IMR-90 (cell line): ENCODE data around the gene NNAT. TPM values are rescaled to one million over a fixed set of nuclear protein-coding genes. Genes with fewer than 3 reads are reported as not detected.

Experiments used
- ATAC-seq: fragments of 200-7000 bp; cut with Tn5 transposase; 2 replicates; pipeline ENCODE4 v1.9.1; 2020; ENCODE audit warnings: low read depth, mild to moderate bottlenecking, moderate library complexity
- BruUV-seq: library from RNA; stranded (reverse); fragments of 400-500 nt; replicated peaks from 2 replicates; lab custom pipeline; 2021; lab: Mats Ljungman, UMichigan
- CTCF ChIA-PET: fragments of 300-600 bp; formaldehyde crosslinking; extraction: SDS; loops from one replicate; lab custom pipeline; 2021; ENCODE audit warnings: antibody characterized with exemption; lab: Yijun Ruan, JAX
- POLR2A ChIA-PET: fragments of 300-600 bp; sonication (Branson Sonifier 250); formaldehyde crosslinking; loops from one replicate; lab custom pipeline; 2022; ENCODE audit warnings: antibody characterized with exemption; ENCODE audit not compliant: unreplicated experiment; lab: Charles Lee
- DNase-seq: peaks from one replicate; pipeline ENCODE4 v3.0.0; 2013
- H2AFZ ChIP-seq: replicated peaks from 2 replicates; pipeline ENCODE3; 2013; ENCODE audit warnings: low read length, mild to moderate bottlenecking; ENCODE audit not compliant: poor library complexity
- H2AK5ac ChIP-seq: 2 replicates; pipeline ENCODE4 v1.6.1; 2013; ENCODE audit warnings: low read depth, low read length, inconsistent platforms
- H2AK9ac ChIP-seq: replicated peaks from 2 replicates; pipeline ENCODE3; 2013; ENCODE audit warnings: mild to moderate bottlenecking, low read depth, low read length, moderate library complexity; ENCODE audit not compliant: poor library complexity
- H2BK120ac ChIP-seq: 2 replicates; pipeline ENCODE4 v1.6.1; 2013; ENCODE audit warnings: low read depth, low read length, inconsistent platforms
- H2BK15ac ChIP-seq: 3 replicates; pipeline ENCODE4 v1.6.1; 2013; ENCODE audit warnings: low read depth, low read length, inconsistent platforms
- H2BK20ac ChIP-seq: 2 replicates; pipeline ENCODE4 v1.6.1; 2013; ENCODE audit warnings: low read depth, mild to moderate bottlenecking, inconsistent platforms, low read length, moderate library complexity
- H2BK5ac ChIP-seq: 2 replicates; pipeline ENCODE4 v1.6.1; 2013; ENCODE audit warnings: mild to moderate bottlenecking, low read depth, low read length, inconsistent platforms; ENCODE audit not compliant: poor library complexity, severe bottlenecking
- H3K14ac ChIP-seq: replicated peaks from 2 replicates; pipeline ENCODE4 v1.6.1; 2013; ENCODE audit warnings: low read depth, low read length, inconsistent platforms
- H3K18ac ChIP-seq: 2 replicates; pipeline ENCODE4 v1.6.1; 2013; ENCODE audit warnings: low read depth, low read length, control low read depth
- H3K23ac ChIP-seq: 2 replicates; pipeline ENCODE4 v1.6.1; 2013; ENCODE audit warnings: low read depth, low read length, inconsistent platforms
- H3K27ac ChIP-seq: 2 replicates; pipeline ENCODE4 v1.5.1; 2013; ENCODE audit warnings: mild to moderate bottlenecking, control low read depth, low read length; ENCODE audit not compliant: insufficient read depth
- H3K27me3 ChIP-seq: 2 replicates; pipeline ENCODE4 v1.6.1; 2013; ENCODE audit warnings: low read length; ENCODE audit not compliant: control insufficient read depth, insufficient read depth
- H3K36me3 ChIP-seq: 2 replicates; pipeline ENCODE4 v1.6.1; 2013; ENCODE audit warnings: low read length, mixed read lengths; ENCODE audit not compliant: control insufficient read depth, insufficient read depth
- H3K4ac ChIP-seq: 2 replicates; pipeline ENCODE4 v1.6.1; 2013; ENCODE audit warnings: low read depth, low read length, inconsistent platforms
- H3K4me1 ChIP-seq: 2 replicates; pipeline ENCODE4 v1.6.1; 2013; ENCODE audit warnings: low read length, mixed read lengths; ENCODE audit not compliant: control insufficient read depth, insufficient read depth
- H3K4me2 ChIP-seq: 2 replicates; pipeline ENCODE4 v1.6.1; 2013; ENCODE audit warnings: low read depth, mild to moderate bottlenecking, control low read depth, low read length, moderate library complexity
- H3K4me3 ChIP-seq: 2 replicates; pipeline ENCODE4 v1.5.1; 2013; ENCODE audit warnings: low read depth, mild to moderate bottlenecking, control low read depth, low read length, moderate library complexity; ENCODE audit not compliant: insufficient read depth
- H3K56ac ChIP-seq: 2 replicates; pipeline ENCODE4 v1.6.1; 2013; ENCODE audit warnings: low read length, inconsistent platforms; ENCODE audit not compliant: insufficient read depth; ENCODE audit errors: extremely low read depth
- H3K79me1 ChIP-seq, 2 experiments: 2 replicates each; pipeline ENCODE4 v1.6.1; 2013; ENCODE audit warnings: low read length in 2 of 2, inconsistent platforms in 1 of 2, low read depth in 1 of 2
- H3K9ac ChIP-seq: 2 replicates; pipeline ENCODE4 v1.6.1; 2013; ENCODE audit warnings: low read depth, low read length, control low read depth
- H3K9me1 ChIP-seq: 2 replicates; pipeline ENCODE4 v1.6.1; 2013; ENCODE audit warnings: low read length, inconsistent platforms; ENCODE audit not compliant: insufficient read depth
- H3K9me3 ChIP-seq: 2 replicates; pipeline ENCODE4 v1.6.1; 2013; ENCODE audit warnings: low read length; ENCODE audit not compliant: control insufficient read depth, insufficient read depth
- H4K20me1 ChIP-seq: 2 replicates; pipeline ENCODE4 v1.6.1; 2013; ENCODE audit warnings: low read length, inconsistent platforms; ENCODE audit not compliant: insufficient read depth
- H4K5ac ChIP-seq: 2 replicates; pipeline ENCODE4 v1.6.1; 2013; ENCODE audit warnings: mild to moderate bottlenecking, low read depth, low read length, control low read depth
- H4K8ac ChIP-seq, 2 experiments: 2 replicates each; pipeline ENCODE4 v1.6.1; 2013; ENCODE audit warnings: low read depth in 2 of 2, low read length in 2 of 2, control low read depth in 1 of 2, inconsistent platforms in 1 of 2
- H4K91ac ChIP-seq: 2 replicates; pipeline ENCODE4 v1.6.1; 2013; ENCODE audit warnings: low read depth, low read length, inconsistent platforms; ENCODE audit not compliant: insufficient read depth
- BHLHE40 ChIP-seq: fragments of 150-350 bp; IDR thresholded peaks from 2 replicates; pipeline ENCODE4 v1.6.1; 2016; ENCODE audit warnings: mild to moderate bottlenecking, low read depth, low read length
- CEBPB ChIP-seq: IDR thresholded peaks from 2 replicates; pipeline ENCODE4 v1.6.1; 2012; ENCODE audit warnings: low read depth, low read length, improper control_type of control experiment
- CHD1 ChIP-seq: IDR thresholded peaks from 2 replicates; pipeline ENCODE4 v1.6.1; 2012; ENCODE audit warnings: low read depth, low read length, improper control_type of control experiment
- MAFK ChIP-seq: IDR thresholded peaks from 2 replicates; pipeline ENCODE4 v1.6.1; 2012; ENCODE audit warnings: low read depth, low read length, improper control_type of control experiment
- MAZ ChIP-seq: IDR thresholded peaks from 2 replicates; pipeline ENCODE4 v1.6.1; 2012; ENCODE audit warnings: low read depth, mild to moderate bottlenecking, low read length, improper control_type of control experiment, moderate library complexity, borderline replicate concordance
- MXI1 ChIP-seq: IDR thresholded peaks from 2 replicates; pipeline ENCODE4 v1.6.1; 2012; ENCODE audit warnings: low read depth, mild to moderate bottlenecking, low read length, moderate library complexity, borderline replicate concordance
- NFE2L2 ChIP-seq: fragments of 150-350 bp; IDR thresholded peaks from 2 replicates; pipeline ENCODE4 v1.6.1; 2016; ENCODE audit warnings: low read depth, mild to moderate bottlenecking, low read length
- POLR2A ChIP-seq: IDR thresholded peaks from 2 replicates; pipeline ENCODE4 v1.6.1; 2012; ENCODE audit warnings: mild to moderate bottlenecking, low read depth, low read length
- RAD21 ChIP-seq: IDR thresholded peaks from 2 replicates; pipeline ENCODE4 v1.6.1; 2012; ENCODE audit warnings: low read length, improper control_type of control experiment
- RCOR1 ChIP-seq: IDR thresholded peaks from 2 replicates; pipeline ENCODE4 v1.6.1; 2012; ENCODE audit warnings: mild to moderate bottlenecking, low read length, improper control_type of control experiment; ENCODE audit not compliant: insufficient replicate concordance
- RFX5 ChIP-seq: IDR thresholded peaks from 2 replicates; pipeline ENCODE4 v1.8.0; 2012; ENCODE audit warnings: low read depth, mild to moderate bottlenecking, low read length, moderate library complexity
- SMC3 ChIP-seq: fragments of 150-350 bp; IDR thresholded peaks from 2 replicates; pipeline ENCODE4 v1.6.1; 2016; ENCODE audit warnings: low read depth, mild to moderate bottlenecking, antibody characterized with exemption, low read length, moderate library complexity
- WGBS, 2 experiments: methylation state at CpG; one replicate each; pipeline versions ENCODE4 v1.1.5 to v1.1.7; 2013; ENCODE audit warnings: missing lambda C conversion rate in 2 of 2; ENCODE audit not compliant: insufficient read length in 1 of 2; ENCODE audit errors: extremely low coverage in 2 of 2; 5-methylcytosine and 5-hydroxymethylcytosine counted together
- dilution Hi-C: fragments of 300-500 bp; cut with HindIII; formaldehyde crosslinking; loops from one replicate; pipeline ENCODE4 v1.14.3; 2018; ENCODE audit warnings: low sequenced_read_pairs; ENCODE audit not compliant: unreplicated experiment
- in situ Hi-C: fragments of 300-500 bp; cut with MboI; formaldehyde crosslinking; loops from 3 replicates; pipeline ENCODE4 v1.14.3; 2019; ENCODE audit warnings: low sequenced_read_pairs, inconsistent platforms, mixed read lengths
- intact Hi-C: fragments of 100-400 bp; cut with micrococcal nuclease; formaldehyde crosslinking; loops from 2 replicates; pipeline ENCODE4 v1.10.0; 2022
- polyA plus RNA-seq, 3 experiments: library from polyadenylated mRNA; depleted of rRNA; stranded (reverse); fragments of >200 nt; gene quantifications; 2 replicates each; pipeline ENCODE4 v1.2.3, GENCODE V29; 2012; ENCODE audit warnings: low replicate concordance in 1 of 3
- total RNA-seq: library from RNA; depleted of rRNA; stranded (reverse); fragments of >200 nt; gene quantifications from 2 replicates; pipeline ENCODE4 v1.2.3, GENCODE V29; 2012
- TF ChIP-seq, protein P1 (sequence below): conservative IDR thresholded peaks from 2 replicates; pipeline ENCODE4 v1.5.1; 2012; ENCODE audit warnings: mild to moderate bottlenecking, low read depth, low read length, improper control_type of control experiment
- TF ChIP-seq, protein P2 (sequence below): fragments of 150-350 bp; IDR thresholded peaks from 2 replicates; pipeline ENCODE4 v1.6.1; 2016; ENCODE audit warnings: low read depth, mild to moderate bottlenecking, low read length, moderate library complexity, borderline replicate concordance

Gene NNAT
- total and polyA plus RNA-seq, 2 of the 4 experiments (the other 2 are of a cell fraction) = 2.0 to 6.5 TPM

DNA sequence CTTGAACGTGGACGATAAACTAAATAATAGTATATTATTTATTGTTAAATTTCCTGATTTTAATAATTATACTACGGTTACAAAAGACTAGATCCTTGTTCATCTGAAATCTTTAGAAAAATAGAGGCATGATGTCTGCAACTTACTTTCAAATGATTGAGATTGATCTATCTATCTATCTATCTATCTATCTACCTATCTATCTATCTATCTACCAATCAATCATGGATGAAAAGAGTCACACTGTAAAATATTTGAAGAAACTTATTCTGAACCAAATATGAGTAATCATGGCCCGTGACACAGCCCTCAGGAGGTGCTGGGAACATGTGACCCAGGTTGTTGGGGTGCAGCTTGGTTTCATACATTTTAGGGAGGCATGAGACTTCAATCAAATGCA lies 18.4 kb downstream of the NNAT start:
- peaks cover 14% of the 10 kb centered on the region for H3K27me3 ChIP-seq
- intact Hi-C loops = no loop called here
- dilution Hi-C loops = no loop called here
- H3K27ac ChIP-seq = no peak overlapping the region
- no peak for ATAC-seq
- no peak overlapping the region for H3K4ac ChIP-seq
- no peak overlapping the region for H2AFZ ChIP-seq
- H3K4me1 ChIP-seq = no peaks in the 10 kb centered on the region
- TF ChIP-seq, protein P1, sequence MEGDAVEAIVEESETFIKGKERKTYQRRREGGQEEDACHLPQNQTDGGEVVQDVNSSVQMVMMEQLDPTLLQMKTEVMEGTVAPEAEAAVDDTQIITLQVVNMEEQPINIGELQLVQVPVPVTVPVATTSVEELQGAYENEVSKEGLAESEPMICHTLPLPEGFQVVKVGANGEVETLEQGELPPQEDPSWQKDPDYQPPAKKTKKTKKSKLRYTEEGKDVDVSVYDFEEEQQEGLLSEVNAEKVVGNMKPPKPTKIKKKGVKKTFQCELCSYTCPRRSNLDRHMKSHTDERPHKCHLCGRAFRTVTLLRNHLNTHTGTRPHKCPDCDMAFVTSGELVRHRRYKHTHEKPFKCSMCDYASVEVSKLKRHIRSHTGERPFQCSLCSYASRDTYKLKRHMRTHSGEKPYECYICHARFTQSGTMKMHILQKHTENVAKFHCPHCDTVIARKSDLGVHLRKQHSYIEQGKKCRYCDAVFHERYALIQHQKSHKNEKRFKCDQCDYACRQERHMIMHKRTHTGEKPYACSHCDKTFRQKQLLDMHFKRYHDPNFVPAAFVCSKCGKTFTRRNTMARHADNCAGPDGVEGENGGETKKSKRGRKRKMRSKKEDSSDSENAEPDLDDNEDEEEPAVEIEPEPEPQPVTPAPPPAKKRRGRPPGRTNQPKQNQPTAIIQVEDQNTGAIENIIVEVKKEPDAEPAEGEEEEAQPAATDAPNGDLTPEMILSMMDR = no peak
- TF ChIP-seq POLR2A = no peak
- TF ChIP-seq MAZ = no peak
- TF ChIP-seq, protein P2, sequence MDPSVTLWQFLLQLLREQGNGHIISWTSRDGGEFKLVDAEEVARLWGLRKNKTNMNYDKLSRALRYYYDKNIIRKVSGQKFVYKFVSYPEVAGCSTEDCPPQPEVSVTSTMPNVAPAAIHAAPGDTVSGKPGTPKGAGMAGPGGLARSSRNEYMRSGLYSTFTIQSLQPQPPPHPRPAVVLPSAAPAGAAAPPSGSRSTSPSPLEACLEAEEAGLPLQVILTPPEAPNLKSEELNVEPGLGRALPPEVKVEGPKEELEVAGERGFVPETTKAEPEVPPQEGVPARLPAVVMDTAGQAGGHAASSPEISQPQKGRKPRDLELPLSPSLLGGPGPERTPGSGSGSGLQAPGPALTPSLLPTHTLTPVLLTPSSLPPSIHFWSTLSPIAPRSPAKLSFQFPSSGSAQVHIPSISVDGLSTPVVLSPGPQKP = no peak
- no peak for TF ChIP-seq RAD21
- TF ChIP-seq MXI1 = no peak
- TF ChIP-seq NFE2L2 = no peak
- no peak for TF ChIP-seq CHD1
- no peak for TF ChIP-seq CEBPB
- no peak for TF ChIP-seq BHLHE40
- no peak for TF ChIP-seq MAFK
- no peak for TF ChIP-seq SMC3
- TF ChIP-seq RCOR1 = no peak
- no peak for TF ChIP-seq RFX5
- H3K36me3 ChIP-seq = no peaks in the 10 kb centered on the region
- no peak overlapping the region for H4K91ac ChIP-seq
- H3K18ac ChIP-seq = no peak overlapping the region
- no peak overlapping the region for H3K9ac ChIP-seq
- no peak overlapping the region for H2BK15ac ChIP-seq
- POLR2A ChIA-PET = no interaction called here
- no peak overlapping the region for H3K4me3 ChIP-seq
- no peaks in the 10 kb centered on the region for H3K9me3 ChIP-seq
- CTCF ChIA-PET = no interaction called here
- H3K9me1 ChIP-seq = no peaks in the 10 kb centered on the region
- H2AK9ac ChIP-seq = no peak overlapping the region
- no peak overlapping the region for H2BK120ac ChIP-seq
- in situ Hi-C loops = no loop called here
- no peak overlapping the region for H2BK20ac ChIP-seq
- H3K56ac ChIP-seq = no peak overlapping the region
- H4K20me1 ChIP-seq = no peaks in the 10 kb centered on the region
- no peak overlapping the region for H3K23ac ChIP-seq
- H3K14ac ChIP-seq = no peak overlapping the region
- BruUV-seq = no TSS peak
- no peak overlapping the region for H4K8ac ChIP-seq
- no peak for DNase-seq
- no peak overlapping the region for H4K5ac ChIP-seq
- H3K79me1 ChIP-seq = no peaks in the 10 kb centered on the region
- H3K4me2 ChIP-seq = no peak overlapping the region
- no CpG with 5 or more reads among the region's 4 CpGs for WGBS, 2 experiments
- H2AK5ac ChIP-seq = no peak overlapping the region
- no peak overlapping the region for H2BK5ac ChIP-seq
